Mucosa of descending colon (tissue), 3 donors: ENCODE measurements around the gene RMC1. TPM values are rescaled to one million over a fixed set of nuclear protein-coding genes. Genes with fewer than 3 reads are reported as not detected.

Experiments used
- ATAC-seq: fragments of 200-7000 bp; cut with Tn5 transposase; one replicate; pipeline ENCODE4 v1.9.1; 2020; ENCODE audit warnings: mild to moderate bottlenecking, moderate library complexity
- DNase-seq, 3 donors: peaks; one replicate each; pipeline ENCODE4 v3.0.0-alpha.2; 2020
- H3K36me3 ChIP-seq: fragments of 200-600 bp; one replicate; pipeline ENCODE4 v1.8.0; 2021; ENCODE audit warnings: low read depth, mild to moderate bottlenecking
- H3K4me1 ChIP-seq: fragments of 200-600 bp; one replicate; pipeline ENCODE4 v1.8.0; 2021; ENCODE audit warnings: low read depth, mild to moderate bottlenecking
- H3K4me3 ChIP-seq: fragments of 200-600 bp; one replicate; pipeline ENCODE4 v1.8.0; 2021; ENCODE audit warnings: mild to moderate bottlenecking
- H3K9me3 ChIP-seq: fragments of 200-600 bp; one replicate; pipeline ENCODE4 v1.8.0; 2021; ENCODE audit warnings: mild to moderate bottlenecking
- intact Hi-C, 2 donors: fragments of 100-400 bp; cut with DNase I in 1 of 2; cut with micrococcal nuclease in 1 of 2; formaldehyde crosslinking; loops; one replicate each; pipeline versions ENCODE4 v1.11.0 to v1.11.1; 2022; cut with DNase I, micrococcal nuclease
- total RNA-seq, 3 donors: library from RNA; stranded (reverse); fragmentation: NEBNext Ultra II Directional in 2 of 3; extraction: Animal tissue kit (Norgen Biotek cat#: 25700) in 2 of 3; gene quantifications; one replicate each; pipeline versions ENCODE4 v1.2.1 to v1.2.4, GENCODE V29; 2021 to 2023
- TF ChIP-seq, protein P1 (sequence below): fragments of 200-600 bp; IDR thresholded peaks from one replicate; pipeline ENCODE4 v1.8.0; 2022; ENCODE audit warnings: antibody characterized with exemption, mild to moderate bottlenecking
- donor health status: DM: no; HTN: no; CAD: no; lungs with moderate emphysema.
- donor health status: DM: no; HTN: no; CAD: no.
- donor health status: DM: no; HTN: yes; CAD: no.

The RMC1 gene
- total RNA-seq, 3 donors from 2014 or later, result 30.4 to 33.5 (median 30.5) TPM

DNA sequence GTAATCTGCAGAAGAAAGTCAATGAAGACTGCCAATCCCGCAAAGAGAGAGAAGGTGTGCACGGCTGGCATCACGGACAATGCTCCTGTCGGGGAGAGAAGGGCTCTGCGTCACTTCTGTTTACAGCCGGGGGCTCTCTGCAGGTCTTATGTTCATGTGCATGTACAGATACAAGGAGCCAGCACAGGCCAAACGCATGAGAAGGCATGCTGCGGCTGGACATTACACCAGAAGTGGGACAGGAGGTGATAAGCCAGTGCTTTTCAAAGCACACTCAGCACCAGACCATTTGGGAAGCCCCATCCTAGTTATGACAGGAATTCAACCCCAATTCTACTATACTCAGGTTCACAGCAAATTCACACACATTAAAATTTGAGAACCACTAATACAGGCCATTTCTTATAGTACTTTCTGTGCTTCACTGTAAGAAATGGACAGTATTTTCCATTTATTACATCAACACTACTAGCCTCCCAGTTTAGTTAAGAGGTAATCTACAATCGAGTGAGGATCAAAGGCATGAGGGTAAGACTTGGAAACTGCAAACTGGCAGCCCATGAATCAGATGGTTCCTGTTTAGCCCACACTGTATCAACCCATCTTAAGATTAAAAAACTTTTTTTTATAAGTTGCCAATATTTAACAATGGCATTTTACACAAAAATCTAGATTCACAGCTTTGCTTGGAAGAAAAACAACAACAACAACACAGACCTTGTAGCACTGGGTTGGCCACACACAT is 38.2 kb downstream of the RMC1 start:
- TF ChIP-seq, protein P1, sequence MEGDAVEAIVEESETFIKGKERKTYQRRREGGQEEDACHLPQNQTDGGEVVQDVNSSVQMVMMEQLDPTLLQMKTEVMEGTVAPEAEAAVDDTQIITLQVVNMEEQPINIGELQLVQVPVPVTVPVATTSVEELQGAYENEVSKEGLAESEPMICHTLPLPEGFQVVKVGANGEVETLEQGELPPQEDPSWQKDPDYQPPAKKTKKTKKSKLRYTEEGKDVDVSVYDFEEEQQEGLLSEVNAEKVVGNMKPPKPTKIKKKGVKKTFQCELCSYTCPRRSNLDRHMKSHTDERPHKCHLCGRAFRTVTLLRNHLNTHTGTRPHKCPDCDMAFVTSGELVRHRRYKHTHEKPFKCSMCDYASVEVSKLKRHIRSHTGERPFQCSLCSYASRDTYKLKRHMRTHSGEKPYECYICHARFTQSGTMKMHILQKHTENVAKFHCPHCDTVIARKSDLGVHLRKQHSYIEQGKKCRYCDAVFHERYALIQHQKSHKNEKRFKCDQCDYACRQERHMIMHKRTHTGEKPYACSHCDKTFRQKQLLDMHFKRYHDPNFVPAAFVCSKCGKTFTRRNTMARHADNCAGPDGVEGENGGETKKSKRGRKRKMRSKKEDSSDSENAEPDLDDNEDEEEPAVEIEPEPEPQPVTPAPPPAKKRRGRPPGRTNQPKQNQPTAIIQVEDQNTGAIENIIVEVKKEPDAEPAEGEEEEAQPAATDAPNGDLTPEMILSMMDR, result no peak
- Histone ChIP-seq H3K4me3 (no peak overlapping the region), H3K9me3 (no peaks in the 10 kb centered on the region), H3K4me1 (no peaks in the 10 kb centered on the region), H3K36me3 (peaks cover 9% of the 10 kb centered on the region)
- no peak for ATAC-seq
- intact Hi-C loops, result no loop called here
- DNase-seq, result no peak

DNA sequence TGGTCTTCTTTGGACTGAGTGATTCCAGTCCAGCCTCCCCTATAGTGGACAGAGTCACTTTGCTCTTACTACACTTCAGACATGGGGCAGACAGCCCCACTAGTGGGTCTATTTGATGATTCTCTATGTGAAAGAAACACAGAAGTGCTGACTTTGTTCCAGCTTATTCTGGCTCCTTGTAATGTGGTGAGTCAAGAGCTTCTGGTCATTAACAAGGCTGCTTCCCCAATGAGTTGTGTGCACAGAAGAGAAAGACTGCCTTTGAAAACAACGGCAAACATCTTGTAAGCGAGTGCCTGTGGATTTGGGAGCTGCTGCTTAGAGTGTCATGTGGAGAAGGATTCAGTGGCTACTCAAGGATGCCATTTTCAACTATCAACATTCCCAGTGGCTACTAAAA is 39.1 kb downstream of the RMC1 start:
- ATAC-seq (no peak), DNase-seq (no peak)
- intact Hi-C loops, result no loop called here
- H3K36me3 ChIP-seq, result peaks cover 7% of the 10 kb centered on the region
- H3K4me1 ChIP-seq, result no peaks in the 10 kb centered on the region
- H3K9me3 ChIP-seq, result no peaks in the 10 kb centered on the region
- no peak overlapping the region for H3K4me3 ChIP-seq
- TF ChIP-seq, protein P1, result no peak

DNA sequence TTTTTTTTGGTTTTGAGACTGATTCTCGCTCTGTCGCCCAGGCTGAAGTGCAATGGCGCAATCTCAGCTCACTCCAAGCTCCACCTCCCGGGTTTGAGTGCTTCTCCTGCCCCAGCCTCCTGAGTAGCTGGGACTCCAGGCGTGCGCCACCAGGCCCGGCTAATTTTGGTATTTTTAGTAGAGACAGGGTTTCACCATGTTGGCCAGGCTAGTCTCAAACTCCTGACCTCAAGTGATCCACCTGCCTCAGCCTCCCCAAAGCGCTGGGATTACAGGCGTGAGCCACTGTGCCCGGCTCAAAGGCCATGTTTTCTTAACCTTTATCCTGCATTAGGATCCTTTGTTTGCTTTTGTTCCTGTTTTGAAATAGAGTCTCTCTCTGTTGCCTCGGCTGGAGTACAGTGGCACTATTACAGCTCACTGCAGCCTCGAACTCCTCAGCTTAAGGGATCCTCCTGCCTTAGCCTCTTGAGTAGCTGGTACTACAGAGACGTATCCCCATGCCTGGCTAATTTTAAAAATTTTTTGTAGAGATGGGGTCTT is 42.0 kb downstream of the RMC1 start:
- Histone ChIP-seq H3K4me1 (peaks cover 4% of the 10 kb centered on the region), H3K9me3 (no peaks in the 10 kb centered on the region), H3K36me3 (peaks cover 7% of the 10 kb centered on the region), H3K4me3 (no peak overlapping the region)
- TF ChIP-seq, protein P1, result no peak
- intact Hi-C loops, result no loop called here
- ATAC-seq, result peak; percentile 49
- no peak for DNase-seq

DNA sequence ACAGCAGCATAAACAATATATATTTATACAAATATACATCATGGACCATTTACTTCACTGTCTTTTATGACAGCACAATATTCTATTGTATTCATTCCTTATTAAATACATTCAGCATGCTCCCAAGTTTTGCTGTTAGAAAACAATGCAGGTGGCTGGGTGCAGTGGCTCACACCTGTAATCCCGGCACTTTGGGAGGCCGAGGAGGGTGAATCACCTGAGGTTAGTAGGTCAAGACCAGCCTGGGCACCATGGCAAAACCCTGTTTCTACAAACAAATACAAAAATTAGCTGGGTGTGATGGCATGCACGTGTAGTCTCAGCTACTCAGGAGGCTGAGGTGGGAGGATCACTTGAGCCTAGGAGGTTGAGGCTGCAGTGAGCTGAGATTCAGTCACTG is 44.0 kb downstream of the RMC1 start:
- Histone ChIP-seq H3K36me3 (peaks cover 16% of the 10 kb centered on the region), H3K4me3 (no peak overlapping the region), H3K4me1 (peaks cover 4% of the 10 kb centered on the region), H3K9me3 (no peaks in the 10 kb centered on the region)
- no peak for ATAC-seq
- no peak for DNase-seq
- TF ChIP-seq, protein P1, result no peak
- intact Hi-C loops, result no loop called here

DNA sequence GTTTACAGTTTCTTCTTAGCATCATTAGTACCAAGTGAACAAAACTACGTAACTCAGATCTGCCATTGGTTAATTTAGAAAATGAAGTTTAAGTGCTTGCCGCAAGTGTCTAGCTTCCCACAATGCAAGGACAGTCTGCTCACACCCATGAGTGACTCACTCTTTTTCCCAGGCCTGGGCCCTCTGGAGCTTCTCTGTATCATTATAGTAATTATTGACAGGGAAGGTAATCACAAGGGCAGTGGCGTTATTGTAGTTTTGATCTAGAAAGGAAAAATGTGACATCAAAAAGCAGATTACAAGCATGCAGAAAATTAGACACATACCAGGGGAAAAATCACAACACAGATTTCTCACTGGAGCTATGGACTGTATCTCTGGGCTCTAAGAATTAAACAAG is 44.5 kb downstream of the RMC1 start:
- Histone ChIP-seq H3K36me3 (peaks cover 11% of the 10 kb centered on the region), H3K4me1 (peaks cover 4% of the 10 kb centered on the region), H3K4me3 (no peak overlapping the region), H3K9me3 (no peaks in the 10 kb centered on the region)
- peak; percentile 89 for ATAC-seq
- intact Hi-C loops, result no loop called here
- DNase-seq, result no peak
- TF ChIP-seq, protein P1, result no peak
